ENCODE results near the gene CPT1B.

GRCh38 chr22:50576806-50577696 is 1.2 kb downstream of the CPT1B start:
- no peak for TF ChIP-seq CTCF (conservative IDR thresholded peaks at IDR 0.05; ENCODE audit: low read depth, low read length)
- no peak for TF ChIP-seq EZH2 (IDR thresholded peaks at IDR 0.05; ENCODE audit: borderline replicate concordance, low read depth, low read length, poor library complexity, severe bottlenecking)
